WTC11 (cell line): ENCODE data around the gene RAB6C. TPM values are rescaled to one million over a fixed set of nuclear protein-coding genes. Genes with fewer than 3 reads are reported as not detected.
"Not testable (repeated sequence)": the region's sequence is repeated elsewhere in the genome, so short reads cannot be mapped to it uniquely, and the experiment has no call there.

ENCODE experiments used
- ATAC-seq: fragments of 200-7000 bp; cut with Tn5 transposase; 2 replicates; pipeline ENCODE4 v1.10.0; 2021; ENCODE audit warnings: mild to moderate bottlenecking, moderate library complexity
- CTCF ChIA-PET: fragments of 300-600 bp; sonication (Branson Sonifier 250); formaldehyde crosslinking; loops from one replicate; lab custom pipeline; 2021; ENCODE audit warnings: antibody characterized with exemption; lab: Charles Lee
- POLR2A ChIA-PET: fragments of 350-600 bp; sonication (Branson Sonifier 250); formaldehyde crosslinking; loops from one replicate; lab custom pipeline; 2021; ENCODE audit warnings: antibody characterized with exemption; lab: Charles Lee
- DNase-seq: peaks from one replicate; pipeline ENCODE4 v3.0.0; 2021; ENCODE audit warnings: low spot score
- H3K27ac Mint-ChIP-seq: 2 replicates; pipeline ENCODE4 v1.8.0; 2021; ENCODE audit warnings: mixed read lengths
- H3K27me3 Mint-ChIP-seq: 2 replicates; pipeline ENCODE4 v1.8.0; 2021; ENCODE audit warnings: low read depth, mild to moderate bottlenecking, moderate library complexity, mixed read lengths
- H3K36me3 Mint-ChIP-seq: 2 replicates; pipeline ENCODE4 v1.8.0; 2021; ENCODE audit warnings: mixed read lengths
- H3K4me1 Mint-ChIP-seq: 2 replicates; pipeline ENCODE4 v1.8.0; 2022; ENCODE audit warnings: mixed read lengths
- H3K4me3 Mint-ChIP-seq: 2 replicates; pipeline ENCODE4 v1.8.0; 2021; ENCODE audit warnings: mild to moderate bottlenecking, moderate library complexity, mixed read lengths
- H3K9me3 Mint-ChIP-seq: 2 replicates; pipeline ENCODE4 v1.8.0; 2021; ENCODE audit warnings: mixed read lengths
- CREM ChIP-seq: sonication (generic); formaldehyde crosslinking; IDR thresholded peaks from 2 replicates; pipeline ENCODE4 v1.8.1; 2022; ENCODE audit warnings: mild to moderate bottlenecking, missing genetic modification reagents, moderate library complexity
- CTCF ChIP-seq: fragments of 200-600 bp; IDR thresholded peaks from 2 replicates; pipeline ENCODE4 v1.8.0; 2022; ENCODE audit warnings: antibody characterized with exemption
- EMX1 ChIP-seq: fragments of 250-450 bp; sonication (Bioruptor Pico); IDR thresholded peaks from 2 replicates; pipeline ENCODE4 v1.8.0; 2021; ENCODE audit warnings: mild to moderate bottlenecking
- JUN ChIP-seq: sonication (generic); formaldehyde crosslinking; IDR thresholded peaks from 2 replicates; pipeline ENCODE4 v1.8.0; 2023; ENCODE audit warnings: mild to moderate bottlenecking, missing genetic modification reagents
- MLX ChIP-seq: sonication (generic); formaldehyde crosslinking; IDR thresholded peaks from 2 replicates; pipeline ENCODE4 v1.8.1; 2023; ENCODE audit warnings: mild to moderate bottlenecking, missing genetic modification reagents, moderate library complexity
- NFE2L1 ChIP-seq: sonication (generic); formaldehyde crosslinking; IDR thresholded peaks from 2 replicates; pipeline ENCODE4 v1.8.1; 2023; ENCODE audit warnings: missing genetic modification reagents
- NFYB ChIP-seq: sonication (generic); formaldehyde crosslinking; conservative IDR thresholded peaks from 2 replicates; pipeline ENCODE4 v1.8.0; 2022; ENCODE audit warnings: low read depth, missing genetic modification reagents
- PRDM15 ChIP-seq: sonication (generic); formaldehyde crosslinking; IDR thresholded peaks from 2 replicates; pipeline ENCODE4 v1.8.0; 2022; ENCODE audit warnings: missing genetic modification reagents
- TEAD4 ChIP-seq: sonication (generic); formaldehyde crosslinking; IDR thresholded peaks from 2 replicates; pipeline ENCODE4 v1.8.0; 2022; ENCODE audit warnings: mild to moderate bottlenecking, missing genetic modification reagents
- ZNF425 ChIP-seq: fragments of 250-450 bp; sonication (Bioruptor Pico); conservative IDR thresholded peaks from 2 replicates; pipeline ENCODE4 v1.9.0; 2021; ENCODE audit warnings: mild to moderate bottlenecking
- total RNA-seq: library from RNA; stranded (reverse); gene quantifications from 3 replicates; pipeline ENCODE4 v1.2.3, GENCODE V29; 2021

RAB6C gene
- total RNA-seq, 1 experiment from 2014 or later, result 0.09 TPM

GRCh38 chr2:129936334-129936934 is 43.0 kb upstream of the RAB6C start:
- TF ChIP-seq CTCF, result 0 out of 2 replicates have a peak, but pooled peaks have one; percentile 37
- TF ChIP-seq TEAD4 (CRISPR knock-in tag), result no peak
- no peak overlapping the region for H3K27ac Mint-ChIP-seq
- DNase-seq, result peak; percentile 77
- no peak for ATAC-seq
- peaks cover 22% of the 10 kb centered on the region for H3K4me1 Mint-ChIP-seq
- no peak overlapping the region for H3K4me3 Mint-ChIP-seq
- ChIA-PET POLR2A (no interaction called here), CTCF (interaction anchor here (0.6 to 1.1 kb wide), 9 partner anchors 13 to 352 kb away, joined by 3 to 11 read pairs (median 3); partner anchors contain the start of gene SMPD4)
- H3K9me3 Mint-ChIP-seq, result no peaks in the 10 kb centered on the region
- H3K36me3 Mint-ChIP-seq, result no peaks in the 10 kb centered on the region
- H3K27me3 Mint-ChIP-seq, result peaks cover 20% of the 10 kb centered on the region

- H3K27me3 Mint-ChIP-seq, ATAC-seq, DNase-seq, H3K9me3 Mint-ChIP-seq, H3K36me3 Mint-ChIP-seq, POLR2A ChIA-PET, H3K4me3 Mint-ChIP-seq, H3K27ac Mint-ChIP-seq: not testable (repeated sequence)
- CTCF ChIA-PET, result interaction anchor here (2.6 kb wide), 1 partner anchor 15 kb away, joined by 12 read pairs; no protein-coding TSS in a partner anchor
- H3K4me1 Mint-ChIP-seq, result peaks cover 14% of the 10 kb centered on the region
Measured at GRCh38 chr2:129938850-129939471, 40.5 kb upstream of the RAB6C start.

GRCh38 chr2:129943456-129943855 is 36.0 kb upstream of the RAB6C start:
- H3K27me3 Mint-ChIP-seq, ATAC-seq, POLR2A ChIA-PET, H3K27ac Mint-ChIP-seq, H3K9me3 Mint-ChIP-seq, H3K4me3 Mint-ChIP-seq, H3K36me3 Mint-ChIP-seq, CTCF ChIA-PET, DNase-seq, H3K4me1 Mint-ChIP-seq: not testable (repeated sequence)

- ChIA-PET CTCF (interaction anchor here (1.8 kb wide), 1 partner anchor 22 kb away, joined by 7 read pairs; no protein-coding TSS in a partner anchor), POLR2A (no interaction called here)
- Mint-ChIP-seq H3K4me1 (no peaks in the 10 kb centered on the region), H3K9me3 (no peaks in the 10 kb centered on the region), H3K36me3 (no peaks in the 10 kb centered on the region), H3K27ac (no peak overlapping the region), H3K4me3 (no peak overlapping the region), H3K27me3 (no peaks in the 10 kb centered on the region)
- no peak for TF ChIP-seq NFE2L1
- TF ChIP-seq EMX1 (CRISPR knock-in tag), result no peak
- TF ChIP-seq CTCF, result no peak
- TF ChIP-seq JUN (CRISPR knock-in tag), result no peak
- no peak for TF ChIP-seq MLX (CRISPR knock-in tag)
- TF ChIP-seq ZNF425 (CRISPR knock-in tag), result no peak
- no peak for TF ChIP-seq CREM (CRISPR knock-in tag)
- no peak for TF ChIP-seq PRDM15
- no peak for TF ChIP-seq NFYB (CRISPR knock-in tag)
- no peak for ATAC-seq
- no peak for DNase-seq
Measured at GRCh38 chr2:129945557-129945956, 33.9 kb upstream of the RAB6C start.

- H3K27ac Mint-ChIP-seq, H3K9me3 Mint-ChIP-seq: not testable (repeated sequence)
Measured at GRCh38 chr2:129947712-129948111, 31.8 kb upstream of the RAB6C start.

GRCh38 chr2:129956171-129956570 is 23.3 kb upstream of the RAB6C start:
- H3K9me3 Mint-ChIP-seq, H3K4me1 Mint-ChIP-seq, H3K27ac Mint-ChIP-seq, H3K4me3 Mint-ChIP-seq, DNase-seq, ATAC-seq, H3K27me3 Mint-ChIP-seq, POLR2A ChIA-PET, H3K36me3 Mint-ChIP-seq, CTCF ChIA-PET: not testable (repeated sequence)

More at GRCh38 chr2:129947712-129948111, 31.8 kb upstream of the RAB6C start:
- H3K4me1 Mint-ChIP-seq, H3K36me3 Mint-ChIP-seq, POLR2A ChIA-PET, H3K4me3 Mint-ChIP-seq, DNase-seq, ATAC-seq, H3K27me3 Mint-ChIP-seq: not testable (repeated sequence)
- CTCF ChIA-PET, result interaction anchor here (0.6 kb wide), 1 partner anchor 25 kb away, joined by 4 read pairs; no protein-coding TSS in a partner anchor
